ENCODE measurements around the gene C18orf54.

C18orf54 gene

GRCh38 chr18:54387631-54388030, 29.9 kb downstream of the C18orf54 start:
- DNase-seq (ENCODE audit: low read depth) = no peak

GRCh38 chr18:54388203-54389142, 30.8 kb downstream of the C18orf54 start:
- DNase-seq (ENCODE audit: low read depth) = no peak

- no peak for DNase-seq (ENCODE audit: low read depth)
Measured at GRCh38 chr18:54389143-54389505, 31.4 kb downstream of the C18orf54 start.

- DNase-seq (ENCODE audit: low read depth) = no peak
Measured at GRCh38 chr18:54390838-54391237, 33.1 kb downstream of the C18orf54 start.

GRCh38 chr18:54392543-54393023, 34.9 kb downstream of the C18orf54 start:
- DNase-seq (ENCODE audit: low read depth) = no peak

GRCh38 chr18:54393648-54394294, 36.1 kb downstream of the C18orf54 start:
- no peak for DNase-seq (ENCODE audit: low read depth)

- no peak for DNase-seq (ENCODE audit: low read depth)
Measured at GRCh38 chr18:54396760-54397159, 39.1 kb downstream of the C18orf54 start.

GRCh38 chr18:54405290-54405689, 47.6 kb downstream of the C18orf54 start:
- no peak for DNase-seq (ENCODE audit: low read depth)

- DNase-seq (ENCODE audit: low read depth) = no peak
Measured at GRCh38 chr18:54411781-54412180, 54.1 kb downstream of the C18orf54 start.

- no peak for DNase-seq (ENCODE audit: low read depth)
Measured at GRCh38 chr18:54415086-54415485, 57.4 kb downstream of the C18orf54 start.

- no peak for DNase-seq (ENCODE audit: low read depth)
Measured at GRCh38 chr18:54416436-54416835, 58.7 kb downstream of the C18orf54 start.

GRCh38 chr18:54423831-54424230, 66.1 kb downstream of the C18orf54 start:
- no peak for DNase-seq (ENCODE audit: low read depth)

GRCh38 chr18:54426085-54426665, 68.5 kb downstream of the C18orf54 start:
- DNase-seq (ENCODE audit: low read depth) = no peak
